T-helper 1 cell (primary cell): Measurements from ENCODE around the gene CACNA1C.

Experiments used
- DNase-seq, 5 donors: peaks; one replicate each; pipeline ENCODE4 v3.0.0-alpha.2; 2012 to 2020

CACNA1C gene

DNA sequence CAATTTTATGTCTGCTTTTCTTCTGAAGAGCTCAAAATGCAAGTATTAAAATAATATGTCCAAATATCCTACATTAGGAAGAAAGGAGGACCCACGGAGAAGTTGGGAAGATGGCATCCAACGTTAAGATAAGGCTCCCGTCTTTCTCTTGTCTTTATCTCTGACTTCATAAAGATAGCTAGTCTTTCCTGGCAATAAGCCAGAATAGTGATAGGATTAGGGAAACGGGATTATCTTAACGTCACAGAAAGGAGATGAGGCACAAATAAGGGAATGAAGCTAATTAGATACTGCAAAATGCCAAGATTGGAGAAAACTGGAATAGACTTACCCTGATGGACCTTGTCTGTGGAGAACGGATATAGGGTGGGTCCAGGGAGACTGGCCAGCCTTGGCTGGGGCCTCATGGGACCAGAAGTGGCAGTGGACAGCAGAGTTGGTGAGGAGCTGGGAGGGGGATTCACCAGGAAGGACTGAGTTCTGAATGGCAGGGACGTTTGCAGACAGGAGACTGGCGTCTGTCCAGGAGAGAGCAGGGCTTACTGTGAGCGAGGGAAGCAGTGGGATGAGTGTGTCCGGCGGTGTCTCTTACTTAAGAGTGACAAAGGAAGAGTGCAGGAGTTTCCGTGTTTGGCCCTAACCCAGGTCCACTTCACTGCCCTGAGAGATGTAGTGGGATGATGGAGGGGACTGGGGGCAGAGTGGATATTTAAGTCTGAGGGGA lies 119.9 kb downstream of the CACNA1C start:
- DNase-seq = no peak

DNA sequence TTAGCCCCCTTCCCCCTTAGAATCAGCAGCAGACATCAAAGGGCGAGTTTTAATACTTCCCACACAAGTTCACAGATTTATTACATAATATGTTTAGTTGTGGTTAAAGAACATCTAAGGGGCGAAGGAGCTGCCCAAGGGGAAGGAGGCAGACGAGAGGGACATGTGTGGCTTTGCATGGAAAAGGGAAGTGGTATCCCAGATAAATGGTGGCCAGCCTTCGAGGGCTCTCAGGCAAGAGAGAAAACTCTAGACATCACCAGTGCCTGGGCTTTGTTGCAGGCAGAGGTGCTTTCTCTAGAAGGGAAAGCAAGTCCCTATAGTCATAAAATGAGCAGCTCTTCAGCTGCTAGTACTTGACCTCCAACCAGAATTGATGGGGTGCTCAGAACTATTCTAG lies 121.2 kb downstream of the CACNA1C start:
- DNase-seq = no peak

DNA sequence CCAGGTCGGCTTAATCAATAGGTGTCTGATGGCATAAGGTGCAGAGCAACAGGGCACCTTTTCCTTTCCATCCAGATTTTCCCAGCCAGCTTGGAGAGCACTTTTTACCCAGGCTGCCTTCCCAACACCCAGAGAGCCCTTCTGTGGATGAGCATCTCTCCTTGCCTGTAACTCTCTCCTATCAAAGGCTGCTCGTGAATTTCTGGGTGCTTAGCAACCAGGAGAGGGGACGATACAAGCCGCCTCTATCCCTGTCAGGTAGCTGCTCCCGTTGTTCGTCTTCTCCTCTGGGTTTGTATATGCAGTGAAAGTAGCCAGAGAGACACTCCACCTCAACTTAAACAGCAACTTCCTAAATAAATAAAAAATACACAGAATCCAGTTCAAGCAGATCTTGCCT lies 124.2 kb downstream of the CACNA1C start:
- DNase-seq = no peak

DNA sequence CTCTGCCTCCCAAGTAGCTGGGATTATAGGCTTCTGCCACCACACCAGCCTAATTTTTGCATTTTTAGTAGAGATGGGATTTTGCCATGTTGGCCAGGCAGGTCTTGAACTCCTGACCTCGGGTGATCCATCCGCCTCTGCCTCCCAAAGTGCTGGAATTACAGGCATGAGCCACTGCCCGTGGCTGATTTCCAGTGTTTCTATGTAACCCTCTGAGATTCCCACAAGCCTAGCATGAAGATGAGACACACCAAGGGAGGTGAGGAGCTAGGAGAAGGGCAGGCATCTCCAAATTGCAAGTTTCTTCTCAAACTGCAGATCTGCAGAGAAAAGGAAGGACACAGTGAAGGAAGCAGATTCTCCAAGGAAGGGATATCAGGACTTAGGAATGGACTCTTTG lies 125.0 kb downstream of the CACNA1C start:
- DNase-seq = no peak

DNA sequence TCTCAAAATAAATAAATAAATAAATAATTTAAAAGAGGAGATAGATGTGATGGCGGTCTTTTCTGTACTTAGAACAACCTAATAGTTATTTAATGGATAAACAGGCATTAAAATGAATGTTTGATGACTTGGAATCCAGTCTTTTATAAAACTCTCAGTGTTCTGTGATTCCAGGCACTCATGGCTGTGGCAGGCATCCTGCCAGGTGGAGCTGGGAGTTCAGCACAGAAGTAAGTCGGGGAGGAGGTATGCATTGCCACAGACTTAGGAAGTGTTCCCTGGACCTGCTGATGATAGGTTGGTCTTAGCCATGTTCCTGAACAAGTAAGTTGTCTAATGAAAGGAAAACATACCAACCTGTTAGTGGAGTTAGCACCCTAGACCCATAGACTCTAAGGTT lies 126.3 kb downstream of the CACNA1C start:
- no peak for DNase-seq

DNA sequence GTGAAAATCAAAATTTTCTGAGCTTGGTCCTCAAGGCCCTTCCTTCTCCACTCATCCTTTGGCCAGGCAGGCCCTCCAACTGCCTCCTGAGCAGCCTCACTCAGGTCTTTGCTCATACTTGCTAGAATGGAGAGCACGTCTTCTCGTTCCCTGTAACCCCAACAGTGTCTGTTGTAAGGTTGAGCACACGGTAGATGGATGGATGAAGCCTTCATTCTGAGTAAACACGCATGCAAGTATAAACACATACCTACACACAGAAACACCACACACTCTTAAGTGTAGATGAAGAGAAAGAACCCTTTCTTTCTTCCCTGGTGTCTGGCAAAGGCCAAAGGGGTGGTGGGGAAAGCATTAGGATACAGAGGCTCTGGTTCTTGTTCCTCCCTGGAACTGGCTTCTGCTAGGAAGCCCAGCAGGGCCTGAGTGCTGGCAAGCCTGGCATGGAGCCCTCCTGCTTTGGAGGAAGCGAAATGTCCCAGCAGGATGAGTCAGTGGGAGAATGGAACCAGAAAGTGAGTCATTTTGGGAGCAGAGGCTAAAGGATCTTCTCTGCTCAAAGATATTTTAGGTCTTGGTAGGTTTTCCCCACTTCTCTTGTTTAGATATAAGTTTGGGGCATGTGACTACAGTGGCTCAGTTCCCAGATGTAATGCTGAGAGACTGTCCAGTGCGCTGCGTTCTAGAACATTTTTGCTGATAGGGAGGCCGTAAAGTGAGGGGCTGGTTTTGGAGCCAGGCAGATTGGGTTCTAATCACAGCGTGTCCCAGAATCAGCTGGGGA lies 127.4 kb downstream of the CACNA1C start:
- no peak for DNase-seq

DNA sequence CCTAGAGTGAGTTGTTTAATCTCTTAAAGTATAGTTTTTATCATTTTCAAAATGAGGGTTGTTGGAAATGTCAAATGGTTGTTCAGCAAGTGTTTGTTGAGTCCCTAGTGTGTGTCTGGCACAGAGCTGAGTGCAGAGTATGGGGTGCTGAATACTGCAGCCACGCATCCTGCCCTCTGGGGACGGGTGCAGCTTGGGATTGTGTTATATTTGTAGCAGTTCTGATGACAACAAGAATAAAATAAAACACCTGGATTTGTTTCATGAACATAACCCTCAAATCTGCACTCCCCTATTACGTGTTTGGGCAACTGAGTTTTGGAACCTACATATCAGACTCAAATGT lies 127.9 kb downstream of the CACNA1C start:
- DNase-seq = no peak

DNA sequence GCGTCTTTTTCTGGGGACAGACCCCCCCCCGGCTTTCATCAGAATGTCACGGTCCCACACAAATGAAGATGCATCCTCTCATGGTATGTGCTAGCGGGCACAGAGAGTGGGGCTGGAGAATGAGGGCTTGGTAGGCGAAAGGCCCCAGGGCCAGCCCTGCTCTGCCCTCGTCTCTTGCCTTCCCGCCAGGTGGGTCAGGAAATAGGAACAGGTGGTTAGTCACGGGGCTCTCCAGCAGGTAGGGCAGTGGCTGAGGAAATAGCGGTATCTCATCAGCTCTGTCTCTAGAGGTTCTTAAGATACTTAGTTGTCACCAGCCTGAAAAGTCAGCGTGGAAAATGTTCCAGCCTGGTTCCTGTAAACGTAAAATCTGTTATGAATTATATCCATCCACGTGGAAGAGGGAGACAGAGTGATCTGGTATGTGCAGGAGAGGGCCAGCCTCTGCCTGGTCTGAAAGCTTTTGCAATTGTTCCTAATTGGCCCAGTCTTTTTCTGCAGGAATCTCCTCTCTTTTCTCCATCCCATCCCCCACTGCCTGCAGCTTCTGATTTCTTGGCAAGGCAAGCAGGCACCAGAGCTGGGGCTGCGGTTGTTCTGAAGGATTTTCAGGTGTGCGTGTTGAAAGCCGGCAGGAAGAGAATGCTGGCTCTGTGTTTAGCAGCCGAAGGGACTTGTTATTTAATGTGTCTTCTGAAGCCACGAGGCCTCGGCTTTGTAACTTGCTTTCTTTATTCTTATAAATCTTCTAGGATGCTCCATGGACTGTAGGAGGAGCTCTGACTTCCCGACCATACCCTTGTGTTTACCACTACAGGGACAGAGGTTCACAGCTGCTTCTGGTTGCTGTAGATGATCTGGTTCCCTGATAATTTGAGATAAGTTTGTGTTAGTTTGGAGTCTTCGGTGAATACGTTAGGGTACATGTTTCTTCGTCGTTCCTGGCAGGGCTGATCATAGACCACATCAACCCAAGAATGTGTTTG lies 131.1 kb downstream of the CACNA1C start:
- no peak for DNase-seq

DNA sequence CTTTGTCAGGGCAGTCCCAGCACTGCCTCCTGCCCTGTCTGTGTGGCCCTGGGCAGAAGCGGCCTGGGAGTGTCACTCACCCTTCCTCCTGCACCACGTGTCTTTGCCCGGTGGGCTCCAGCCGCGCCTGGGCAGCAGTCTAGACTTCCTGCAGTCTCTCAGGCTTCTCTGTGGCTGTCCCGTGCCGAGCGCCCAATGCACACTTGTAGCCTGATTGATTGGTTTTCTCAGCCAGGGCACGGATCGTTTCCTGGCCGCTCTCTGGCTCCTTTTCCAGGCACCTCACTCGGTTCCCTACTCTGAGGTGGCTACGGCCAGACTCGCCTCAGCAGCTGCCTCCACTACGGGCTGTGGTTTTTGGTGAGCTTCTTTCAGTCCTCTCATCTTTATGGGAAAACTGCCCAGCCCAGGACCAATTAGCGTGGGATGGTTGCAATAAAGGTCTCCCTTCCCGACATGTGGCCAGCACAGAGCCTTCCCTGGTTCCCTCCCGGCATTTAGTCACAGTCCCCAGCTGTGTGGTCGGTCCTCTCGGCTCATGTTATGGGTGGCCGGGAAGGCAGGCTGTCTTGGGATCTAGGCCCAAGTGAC lies 133.1 kb downstream of the CACNA1C start:
- DNase-seq = no peak

DNA sequence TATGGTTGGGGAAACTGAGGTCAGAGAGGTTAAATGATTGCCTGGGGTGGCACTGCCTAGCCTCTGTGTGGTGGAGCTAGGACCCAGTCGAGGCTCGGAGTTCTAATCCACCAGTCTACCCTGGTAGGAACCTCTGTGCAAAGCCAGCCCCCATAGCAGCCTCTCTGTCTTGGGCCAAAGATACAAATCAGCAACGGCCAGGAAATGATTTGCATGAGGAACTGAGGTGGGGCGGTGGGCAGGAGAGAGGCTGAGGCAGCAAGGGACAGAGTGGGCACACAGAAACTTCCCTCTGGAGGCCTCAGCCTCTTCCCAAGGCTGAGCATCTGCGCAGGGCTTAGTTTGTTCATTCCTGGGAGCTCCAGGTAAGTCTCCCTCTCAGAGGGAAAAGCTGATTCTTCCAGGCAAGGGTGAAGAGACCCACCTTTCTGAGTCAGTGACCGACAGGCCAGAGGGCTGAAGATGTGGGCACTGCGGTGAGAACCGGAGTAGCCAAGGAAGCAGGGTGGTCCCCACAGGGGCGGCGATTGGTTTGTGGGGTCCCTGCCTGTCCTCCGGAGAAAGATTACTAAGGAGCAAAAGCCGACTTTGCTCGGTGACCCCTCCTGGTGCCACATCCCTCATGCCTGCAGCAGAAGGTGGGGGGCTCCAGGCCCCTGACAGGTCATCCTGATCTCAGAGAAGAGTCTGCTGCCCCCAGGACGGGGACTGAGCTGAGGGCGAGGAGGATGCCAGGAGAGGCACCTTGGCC lies 134.6 kb downstream of the CACNA1C start:
- DNase-seq = no peak

DNA sequence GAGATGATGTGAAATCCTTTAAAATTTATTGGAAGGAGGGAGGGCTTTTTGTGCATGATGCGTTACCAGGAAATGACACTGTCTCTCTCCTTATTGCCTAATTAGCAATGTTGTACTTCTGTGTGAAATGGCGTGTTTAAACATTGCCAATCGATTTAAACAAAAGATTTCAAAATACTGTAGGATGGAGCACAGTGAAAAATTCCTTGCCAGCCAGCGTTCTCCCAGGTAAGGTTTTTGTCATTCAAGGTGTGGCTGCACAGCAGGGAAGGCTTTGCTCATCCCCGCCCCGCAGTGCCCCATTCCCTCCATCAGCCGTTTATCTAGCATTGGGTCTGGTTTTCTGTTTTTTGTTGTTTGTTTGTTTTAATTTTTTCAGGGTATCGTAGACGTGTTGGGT lies 137.3 kb downstream of the CACNA1C start:
- no peak for DNase-seq

DNA sequence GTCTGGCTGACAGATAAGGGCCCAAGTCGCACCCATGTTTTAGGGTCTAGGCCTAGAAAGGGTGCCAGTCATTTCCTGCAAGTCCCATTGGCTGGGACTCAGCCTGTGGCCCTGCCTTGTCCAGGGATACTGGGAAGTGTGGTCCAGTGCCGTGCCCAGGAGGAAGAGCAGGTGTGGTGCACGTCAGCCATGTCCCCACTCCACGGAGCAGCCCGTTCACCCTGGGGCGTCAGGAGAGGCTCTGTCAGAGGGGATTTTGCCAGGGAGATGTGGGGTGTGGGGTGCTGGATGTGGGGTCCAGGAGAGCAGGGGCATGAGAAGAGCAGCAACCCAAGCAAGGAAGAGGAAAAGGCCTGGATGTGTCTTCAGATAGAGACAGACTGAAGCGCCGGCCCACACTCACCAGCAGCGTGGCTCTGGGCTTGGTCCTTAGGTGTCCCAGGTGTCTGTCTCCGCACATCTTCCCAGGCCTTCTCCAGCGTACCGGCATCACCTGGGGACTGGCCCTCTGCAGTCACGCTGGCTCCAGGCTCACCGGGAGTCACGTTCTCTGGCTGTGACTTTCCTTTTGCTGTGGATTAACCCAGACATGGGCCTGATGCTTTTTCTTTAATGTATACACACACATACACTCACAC lies 138.2 kb downstream of the CACNA1C start:
- DNase-seq = no peak

DNA sequence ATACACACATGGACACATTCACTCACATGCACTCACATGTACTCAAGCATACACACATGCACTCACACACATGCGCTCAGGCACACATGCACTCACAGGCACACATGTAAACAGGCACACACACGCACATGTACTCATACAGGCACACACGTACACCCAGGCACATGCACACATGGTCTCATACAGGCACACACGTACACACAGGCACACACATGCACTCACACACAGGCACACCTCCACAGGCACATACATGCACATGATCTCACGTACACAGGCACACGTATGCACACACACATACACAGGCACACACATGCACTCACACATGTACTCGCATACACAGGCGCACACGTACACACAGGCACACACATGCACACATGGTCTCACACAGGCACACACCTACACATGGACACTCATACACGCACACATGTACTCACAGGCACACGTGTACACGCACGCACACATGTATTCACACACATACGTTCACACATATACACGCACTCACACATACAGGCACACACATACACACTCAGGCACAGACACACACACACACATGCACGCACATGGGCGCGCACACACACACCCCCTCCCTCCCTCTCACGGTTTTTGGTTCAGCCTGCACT lies 138.9 kb downstream of the CACNA1C start:
- no peak for DNase-seq

DNA sequence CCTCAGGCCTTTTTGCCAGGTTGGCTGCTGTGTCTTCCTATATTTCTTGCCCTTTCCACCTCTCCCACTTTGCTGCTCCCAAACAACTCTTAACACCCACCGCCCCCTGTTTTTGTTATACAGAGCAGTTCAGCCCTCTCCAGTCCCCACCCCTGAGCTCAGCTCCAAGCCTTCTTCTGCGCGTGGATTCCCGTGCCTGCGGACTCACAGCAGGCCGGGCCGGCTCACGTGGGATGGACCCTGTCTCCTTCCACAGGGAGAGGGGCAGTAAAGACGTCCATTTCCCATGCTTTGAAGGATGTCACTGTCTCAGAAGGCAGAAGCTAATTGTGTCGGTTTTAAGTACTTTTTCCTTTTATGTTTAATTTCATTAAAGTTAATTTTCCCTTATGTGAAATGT lies 139.4 kb downstream of the CACNA1C start:
- no peak for DNase-seq

DNA sequence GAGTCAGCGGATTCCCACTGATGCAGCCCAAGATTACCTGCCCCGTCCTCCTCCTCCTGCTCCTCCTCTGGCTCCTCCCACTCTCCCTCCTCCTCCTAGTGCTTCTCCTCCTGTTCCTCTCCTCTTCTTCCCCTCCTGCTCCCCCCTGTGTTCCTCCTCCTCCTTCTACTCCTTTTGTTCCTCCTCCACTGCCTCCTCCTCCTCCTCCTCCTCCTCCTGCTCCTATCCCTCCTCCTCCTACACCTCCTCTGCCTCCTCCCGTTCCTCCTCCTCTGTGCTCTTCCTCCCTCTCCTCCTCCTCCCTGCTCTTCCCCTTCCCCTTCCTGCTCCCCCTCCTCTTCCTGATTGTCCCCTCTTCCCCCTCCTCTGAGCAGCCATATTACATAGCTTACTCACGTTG lies 141.3 kb downstream of the CACNA1C start:
- DNase-seq = no peak

DNA sequence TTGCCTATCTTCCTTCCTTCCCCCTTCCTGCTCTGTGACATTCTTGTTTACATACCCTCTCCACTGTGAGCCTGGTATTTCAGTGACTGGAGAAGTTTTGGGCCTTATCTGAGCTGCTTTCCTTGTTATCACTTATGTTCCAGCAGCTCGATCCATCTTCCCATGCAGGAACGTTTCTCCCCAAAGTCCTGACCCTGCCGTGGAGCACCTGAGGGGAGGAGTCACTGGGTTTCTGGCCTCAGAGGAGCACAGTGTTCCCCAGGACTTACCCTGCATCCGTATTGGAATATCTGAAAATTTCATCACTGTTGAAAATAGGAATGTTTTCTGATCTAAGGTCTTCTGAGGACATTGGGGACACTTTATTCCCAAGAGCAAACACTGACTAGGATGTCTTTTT lies 141.8 kb downstream of the CACNA1C start:
- DNase-seq = no peak

DNA sequence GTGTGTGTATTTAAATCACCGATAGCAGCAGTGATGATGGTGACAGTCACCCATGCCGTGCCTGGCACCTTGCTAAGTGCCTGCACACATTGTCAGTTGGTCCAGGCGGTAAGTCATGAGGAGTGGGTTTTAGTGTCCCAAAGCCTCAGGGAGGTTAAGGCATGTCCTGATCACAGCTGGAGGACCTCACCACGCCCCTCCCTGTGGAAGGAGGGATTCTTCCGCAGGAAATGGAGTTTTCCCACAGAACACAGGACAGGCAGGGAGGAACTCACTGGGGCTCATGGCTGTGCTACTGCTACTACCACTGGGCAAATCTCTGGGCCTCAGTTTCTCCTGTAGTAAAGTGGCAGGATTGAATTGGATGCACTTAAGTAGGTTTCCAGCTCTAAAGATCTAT lies 142.3 kb downstream of the CACNA1C start:
- no peak for DNase-seq

DNA sequence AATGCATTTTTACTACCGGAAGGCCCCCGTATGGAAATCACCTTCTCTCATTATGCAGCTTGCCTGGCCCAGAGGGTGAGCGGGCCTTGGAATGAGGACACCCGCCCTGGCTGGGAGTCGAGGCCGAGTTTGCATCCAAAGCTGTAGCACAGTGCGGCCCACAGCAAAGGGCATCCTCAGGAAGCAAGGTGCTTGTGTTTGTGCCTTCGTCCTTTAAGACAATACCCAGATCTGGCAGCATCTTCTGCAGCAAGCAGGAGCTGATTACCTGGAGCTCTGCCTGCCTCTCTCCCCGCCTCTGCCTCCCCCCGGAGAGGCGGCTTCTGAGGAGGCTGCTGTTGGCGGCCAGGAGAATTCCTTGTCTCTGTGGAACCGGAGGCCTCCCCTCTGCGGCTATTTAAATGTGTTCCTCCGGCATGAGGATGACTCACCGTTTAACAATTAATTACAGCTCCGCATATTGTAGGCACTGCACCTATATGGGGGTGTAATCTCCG lies 145.3 kb downstream of the CACNA1C start:
- DNase-seq = no peak

DNA sequence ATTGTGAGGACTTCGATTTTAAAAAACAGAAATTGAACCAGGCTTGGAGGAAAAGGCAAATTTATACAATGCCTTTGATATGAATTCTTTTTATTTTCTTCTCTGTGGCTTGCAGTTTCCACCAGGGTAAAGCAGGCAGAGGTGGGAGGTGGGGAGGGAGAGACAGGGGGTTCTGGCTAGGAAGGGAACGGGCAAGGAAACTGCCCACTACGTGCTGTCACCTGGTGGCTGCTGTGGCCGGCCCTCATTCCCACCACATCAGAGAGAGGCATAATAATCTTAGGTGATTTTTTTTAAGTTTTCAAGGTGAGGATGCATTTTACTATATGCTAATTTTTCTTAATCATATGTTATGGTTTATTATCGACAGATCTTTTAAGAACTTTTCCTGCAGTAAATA lies 145.8 kb downstream of the CACNA1C start:
- no peak for DNase-seq

DNA sequence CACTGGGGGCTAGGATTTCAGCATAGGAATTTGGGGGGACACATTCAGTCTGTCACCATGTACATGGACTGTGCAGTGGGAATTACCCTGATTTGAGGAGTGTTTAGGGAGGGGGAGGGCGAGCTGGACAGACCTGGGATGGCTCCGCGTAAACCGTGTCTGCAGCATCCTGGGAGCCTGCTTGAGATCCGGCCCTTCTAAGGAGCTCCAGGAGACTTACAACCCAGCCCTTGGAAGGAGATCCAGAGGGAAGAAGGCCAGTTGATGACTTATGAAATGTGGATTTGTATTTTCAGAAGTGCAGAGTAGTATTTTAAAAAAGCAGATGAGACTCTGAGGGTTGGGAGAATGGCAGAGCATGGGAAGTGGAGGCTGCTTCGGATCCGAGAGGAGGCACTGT lies 153.2 kb downstream of the CACNA1C start:
- DNase-seq = no peak
